HEK293 (cell line): ENCODE data around the gene PRRG1.
A peak's percentile ranks its signal among the peaks of the same experiment; 100 is the strongest.

ENCODE experiments used
- CTCF ChIA-PET: fragments of 350-600 bp; formaldehyde crosslinking; extraction: SDS; loops from one replicate; lab custom pipeline; 2021; ENCODE audit warnings: antibody characterized with exemption; lab: Yijun Ruan, JAX
- POLR2A ChIA-PET: fragments of 300-600 bp; formaldehyde crosslinking; extraction: SDS; loops from one replicate; lab custom pipeline; 2020; ENCODE audit warnings: antibody characterized with exemption, inconsistent platforms; lab: Yijun Ruan, JAX
- H3K27ac ChIP-seq: fragments of 200-500 bp; sonication (Bioruptor generic); 2 replicates; pipeline ENCODE4 v1.5.1; 2014; ENCODE audit warnings: low read depth, low read length, control low read depth, inconsistent platforms; ENCODE audit errors: extremely low read depth
- H3K36me3 ChIP-seq, 2 experiments: fragments of 200-500 bp in 1 of 2; sonication (Bioruptor generic) in 1 of 2; 1 replicate in 1 of 2; 2 replicates in 1 of 2; pipeline ENCODE4 v1.5.1; 2014 to 2017; ENCODE audit warnings: inconsistent platforms in 2 of 2, low read length in 2 of 2; ENCODE audit not compliant: control insufficient read depth in 2 of 2, insufficient read depth in 1 of 2
- H3K4me1 ChIP-seq: fragments of 200-500 bp; sonication (Bioruptor generic); 2 replicates; pipeline ENCODE4 v1.5.1; 2014; ENCODE audit warnings: mild to moderate bottlenecking, low read length, inconsistent platforms; ENCODE audit not compliant: control insufficient read depth, insufficient read depth
- H3K4me3 ChIP-seq: 2 replicates; pipeline ENCODE4 v1.5.1; 2011; ENCODE audit warnings: low read depth, mild to moderate bottlenecking, control low read depth, low read length, moderate library complexity
- H3K9me3 ChIP-seq: fragments of 200-500 bp; sonication (Bioruptor generic); 2 replicates; pipeline ENCODE4 v1.5.1; 2014; ENCODE audit warnings: low read depth, low read length, inconsistent platforms; ENCODE audit not compliant: control insufficient read depth, insufficient read depth
- GFI1B ChIP-seq: fragments of 450-650 bp; formaldehyde crosslinking; IDR thresholded peaks from 2 replicates; pipeline ENCODE4 v1.5.1; 2016; ENCODE audit warnings: missing biosample characterization, missing genetic modification characterization
- GLIS1 ChIP-seq: fragments of 450-650 bp; formaldehyde crosslinking; IDR thresholded peaks from 2 replicates; pipeline ENCODE4 v1.5.1; 2016; ENCODE audit warnings: missing biosample characterization, missing genetic modification characterization
- OSR2 ChIP-seq: fragments of 450-650 bp; formaldehyde crosslinking; IDR thresholded peaks from 2 replicates; pipeline ENCODE4 v1.5.1; 2016; ENCODE audit warnings: missing biosample characterization, missing genetic modification characterization
- PRDM2 ChIP-seq: fragments of 450-650 bp; formaldehyde crosslinking; IDR thresholded peaks from 2 replicates; pipeline ENCODE4 v1.5.1; 2016; ENCODE audit warnings: missing biosample characterization, missing genetic modification characterization, borderline replicate concordance
- PRDM6 ChIP-seq: fragments of 450-650 bp; formaldehyde crosslinking; IDR thresholded peaks from 2 replicates; pipeline ENCODE4 v1.5.1; 2017; ENCODE audit warnings: missing biosample characterization, missing genetic modification characterization
- ZBTB48 ChIP-seq: fragments of 450-650 bp; formaldehyde crosslinking; IDR thresholded peaks from 2 replicates; pipeline ENCODE4 v1.5.1; 2016; ENCODE audit warnings: missing biosample characterization, missing genetic modification characterization
- ZFP41 ChIP-seq: fragments of 450-650 bp; formaldehyde crosslinking; IDR thresholded peaks from 2 replicates; pipeline ENCODE4 v1.5.1; 2016; ENCODE audit warnings: missing biosample characterization, missing genetic modification characterization, borderline replicate concordance
- ZFP69B ChIP-seq: fragments of 450-650 bp; formaldehyde crosslinking; IDR thresholded peaks from 2 replicates; pipeline ENCODE4 v1.5.1; 2016; ENCODE audit warnings: missing biosample characterization, missing genetic modification characterization
- ZNF148 ChIP-seq: fragments of 450-650 bp; formaldehyde crosslinking; IDR thresholded peaks from 2 replicates; pipeline ENCODE4 v1.5.0; 2017; ENCODE audit warnings: missing biosample characterization, missing genetic modification characterization, borderline replicate concordance
- ZNF19 ChIP-seq: fragments of 450-650 bp; formaldehyde crosslinking; IDR thresholded peaks from 2 replicates; pipeline ENCODE4; 2016; ENCODE audit warnings: missing biosample characterization, missing genetic modification characterization, low read depth
- ZNF274 ChIP-seq, 2 experiments: fragments of 200-500 bp in 1 of 2; fragments of 450-650 bp in 1 of 2; sonication (Bioruptor generic) in 1 of 2; formaldehyde crosslinking in 1 of 2; IDR thresholded peaks; 2 replicates each; pipeline versions ENCODE4 v1.5.1 to v1.6.1; 2014 to 2016; ENCODE audit warnings: borderline replicate concordance in 1 of 2, inconsistent platforms in 1 of 2, low read length in 1 of 2, missing biosample characterization in 1 of 2, missing genetic modification characterization in 1 of 2
- ZNF280D ChIP-seq: fragments of 450-650 bp; formaldehyde crosslinking; IDR thresholded peaks from 2 replicates; pipeline ENCODE4 v1.5.1; 2016; ENCODE audit warnings: missing biosample characterization, missing genetic modification characterization
- ZNF362 ChIP-seq: fragments of 450-650 bp; formaldehyde crosslinking; IDR thresholded peaks from 2 replicates; pipeline ENCODE4 v1.5.1; 2016; ENCODE audit warnings: missing biosample characterization, missing genetic modification characterization
- ZNF394 ChIP-seq: fragments of 450-650 bp; formaldehyde crosslinking; IDR thresholded peaks from 2 replicates; pipeline ENCODE4 v1.5.1; 2016; ENCODE audit warnings: missing biosample characterization, missing genetic modification characterization, mild to moderate bottlenecking, moderate library complexity, borderline replicate concordance
- ZNF548 ChIP-seq: fragments of 450-650 bp; formaldehyde crosslinking; IDR thresholded peaks from 2 replicates; pipeline ENCODE4 v1.5.1; 2016; ENCODE audit warnings: missing biosample characterization, missing genetic modification characterization
- ZNF555 ChIP-seq: fragments of 450-650 bp; formaldehyde crosslinking; conservative IDR thresholded peaks from 2 replicates; pipeline ENCODE4 v1.5.1; 2017; ENCODE audit warnings: missing biosample characterization, mild to moderate bottlenecking, missing genetic modification characterization, inconsistent platforms
- ZNF610 ChIP-seq: fragments of 450-650 bp; formaldehyde crosslinking; IDR thresholded peaks from 2 replicates; pipeline ENCODE4 v1.5.1; 2016; ENCODE audit warnings: missing biosample characterization, missing genetic modification characterization, borderline replicate concordance

Gene PRRG1

GRCh38 chrX:37378404-37378803 is 29.2 kb downstream of the PRRG1 start (continued):
- TF ChIP-seq PRDM2 (tag by site-specific recombination) (no peak), OSR2 (tag by site-specific recombination) (peak; percentile 39; the same call in 1 of the 2 replicates), PRDM6 (tag by site-specific recombination) (peak; percentile 57)
- TF ChIP-seq, all 188 proteins: peak for 4

GRCh38 chrX:37378830-37379229 is 29.7 kb downstream of the PRRG1 start:
- no peak overlapping the region for H3K4me3 ChIP-seq
- ChIA-PET CTCF (no interaction called here), POLR2A (no interaction called here)
- peaks cover 31% of the 10 kb centered on the region for H3K4me1 ChIP-seq
- no peaks in the 10 kb centered on the region for H3K36me3 ChIP-seq
- TF ChIP-seq ZBTB48 (tag by site-specific recombination) (no peak), ZFP69B (tag by site-specific recombination) (no peak), ZNF362 (tag by site-specific recombination) (peak; percentile 47; the same call in 1 of the 2 replicates)
- no peaks in the 10 kb centered on the region for H3K9me3 ChIP-seq
- no peak overlapping the region for H3K27ac ChIP-seq

GRCh38 chrX:37380256-37380655 is 31.1 kb downstream of the PRRG1 start:
- POLR2A ChIA-PET = no interaction called here
- H3K27ac ChIP-seq = 0 out of 2 replicates have a peak overlapping the region, but pooled peaks have one; percentile 11
- TF ChIP-seq ZFP41 (tag by site-specific recombination) (no peak), GLIS1 (no peak), ZNF555 (tag by site-specific recombination) (no peak), GFI1B (tag by site-specific recombination) (no peak), ZNF610 (tag by site-specific recombination) (no peak), ZNF148 (no peak), ZNF19 (tag by site-specific recombination) (no peak), ZNF548 (no peak), ZNF274 (IDR thresholded peaks at IDR 0.05; ENCODE audit: low read length) (no peak), ZNF274 (tag by site-specific recombination; IDR thresholded peaks at IDR 0.05; ENCODE audit: borderline replicate concordance) (no peak), ZNF280D (no peak), ZNF394 (tag by site-specific recombination) (no peak)

More at GRCh38 chrX:37380256-37380655, 31.1 kb downstream of the PRRG1 start:
- Histone ChIP-seq H3K9me3 (no peaks in the 10 kb centered on the region), H3K4me1 (peaks cover 28% of the 10 kb centered on the region), H3K4me3 (no peak overlapping the region), H3K36me3 (no peaks in the 10 kb centered on the region)
- CTCF ChIA-PET = no interaction called here
